Right lobe of liver (tissue), 4 donors: ENCODE measurements around the gene SORBS2.
"Not testable (repeated sequence)": the region's sequence is repeated elsewhere in the genome, so short reads cannot be mapped to it uniquely, and the experiment has no call there.

Experiments
- CTCF ChIP-seq, 4 donors: fragments of 200-600 bp in 3 of 4; fragments of 450-650 bp in 1 of 4; IDR thresholded peaks; one replicate each; pipeline versions ENCODE4 v1.5.1 to v1.8.0; 2016 to 2022; ENCODE audit warnings: antibody characterized with exemption in 4 of 4, mild to moderate bottlenecking in 2 of 4
- POLR2A ChIP-seq: fragments of 450-650 bp; IDR thresholded peaks from one replicate; pipeline ENCODE4 v1.6.1; 2017; ENCODE audit warnings: antibody characterized with exemption, mild to moderate bottlenecking
- donor health status: DM: no; HTN: no; CAD: no.
- donor health status: DM: no; HTN: no; CAD: no.
- donor health status: DM: no; HTN: yes; CAD: no.

- not testable (repeated sequence) for TF ChIP-seq CTCF (IDR thresholded peaks at IDR 0.05); POLR2A
These were observed 252.6 kb downstream of the SORBS2 start for GRCh38 chr4:185559251-185559914.
